Activated T-cell treated with anti-CD3 and anti-CD28 coated beads for 48 hours (primary cell): ENCODE results near the gene ACE2.
"Not testable (repeated sequence)": the region's sequence is repeated elsewhere in the genome, so short reads cannot be mapped to it uniquely, and the experiment has no call there.

ENCODE experiments used
- DNase-seq: peaks from one replicate; pipeline ENCODE4 v3.0.0-alpha.2; 2020; ENCODE audit warnings: low read depth

Gene ACE2

DNA sequence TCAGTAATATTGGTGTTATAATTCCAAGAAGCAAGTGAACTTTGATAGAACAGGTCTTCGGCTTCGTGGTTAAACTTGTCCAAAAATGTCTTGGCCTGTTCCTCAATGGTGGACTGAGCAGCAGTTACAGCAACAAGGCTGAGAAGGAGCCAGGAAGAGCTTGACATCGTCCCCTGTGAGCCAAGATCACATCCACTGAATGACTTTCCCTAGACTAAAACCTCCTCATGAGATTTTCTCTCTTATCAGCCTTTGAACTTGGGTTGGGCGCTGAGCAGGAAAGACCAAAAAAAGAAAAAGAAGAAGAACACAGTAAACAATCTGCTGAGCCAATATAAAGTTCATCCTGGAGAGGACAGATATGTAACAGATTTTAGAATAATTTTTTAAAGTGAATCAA is at the start of gene ACE2:
TSS of gene ACE2 (minus strand) at position 216 of the 400 bp plus-strand sequence. CDS start at position 167, 49 bp downstream.
- DNase-seq, result no peak

DNA sequence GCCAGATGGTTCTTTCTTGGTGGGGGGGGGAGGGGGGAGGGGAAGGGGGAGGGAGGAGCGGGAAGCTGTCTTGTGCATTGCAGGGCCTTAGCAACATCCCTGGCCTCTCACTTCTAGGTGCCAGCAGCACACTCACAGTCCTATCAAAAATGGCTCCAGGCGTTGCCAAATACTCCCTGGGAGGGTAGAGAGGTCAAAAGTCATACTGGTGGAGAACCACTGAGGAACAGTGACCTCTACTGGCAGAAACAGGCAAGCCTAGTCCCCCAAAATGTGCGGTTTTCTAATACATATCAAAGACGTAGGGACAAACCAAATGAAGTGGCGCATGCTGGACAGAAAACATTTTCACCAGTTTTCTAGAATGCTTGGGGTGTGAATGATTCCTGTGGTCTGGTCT is 46.8 kb upstream of the ACE2 start:
- not testable (repeated sequence) for DNase-seq

DNA sequence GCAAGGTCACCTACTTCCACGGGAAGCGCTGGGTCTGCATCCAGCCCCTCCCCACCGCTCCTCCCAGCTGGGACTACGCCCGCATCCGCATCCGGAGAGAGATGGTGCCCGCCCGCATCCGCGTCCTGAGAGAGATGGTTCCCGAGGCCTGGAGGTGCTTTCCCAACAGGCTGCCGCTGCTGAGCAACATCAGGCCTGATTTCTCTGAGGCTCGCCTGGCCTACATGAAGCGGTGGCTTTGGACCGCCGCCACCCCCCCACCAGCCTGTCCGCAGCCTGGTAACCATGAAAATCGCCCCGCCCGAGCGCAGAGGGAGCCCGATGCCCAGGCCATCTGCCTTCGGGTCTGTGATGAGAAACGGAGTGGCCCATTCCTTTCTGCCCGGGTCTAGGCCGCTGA is 45.8 kb upstream of the ACE2 start:
- DNase-seq, result no peak

DNA sequence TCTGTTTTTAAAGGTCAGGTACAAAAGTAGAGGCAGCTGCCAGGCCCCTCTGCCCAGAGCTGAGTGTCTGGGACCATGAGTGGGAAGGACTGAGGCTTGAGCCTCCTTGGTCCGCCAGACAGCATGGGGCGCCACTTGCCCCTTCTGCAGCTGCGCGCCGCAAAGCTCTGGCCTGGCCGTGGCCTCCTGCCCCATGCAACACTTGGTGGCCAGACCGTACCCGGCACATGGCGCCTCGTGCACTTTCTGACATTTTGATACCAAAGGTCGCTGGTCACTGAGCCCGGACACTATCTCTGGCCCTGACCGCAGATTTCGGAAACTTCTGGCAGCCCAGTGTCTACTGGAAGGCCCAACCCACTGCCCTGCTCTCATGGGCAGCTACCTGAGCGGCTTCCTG is 45.3 kb upstream of the ACE2 start:
- DNase-seq, result no peak

DNA sequence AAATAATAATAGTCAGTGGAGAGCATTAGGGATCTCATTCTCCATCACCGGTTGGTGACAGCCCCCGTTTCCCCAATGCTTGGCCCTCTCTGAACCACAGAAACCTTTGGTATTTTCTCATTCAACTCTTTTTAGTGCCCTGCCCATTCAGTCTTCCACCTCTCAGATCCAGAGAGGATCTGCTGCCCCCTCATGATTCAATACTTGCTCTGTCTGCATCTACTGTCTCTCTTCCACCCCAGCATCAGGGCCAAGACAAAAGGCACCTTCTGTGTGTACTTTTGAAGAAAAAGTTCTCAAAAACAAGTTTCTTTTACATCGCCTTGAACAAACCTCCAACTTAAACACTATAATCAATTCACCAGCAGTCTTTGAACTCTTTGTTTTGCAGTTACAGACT is 44.5 kb upstream of the ACE2 start:
- no peak for DNase-seq

DNA sequence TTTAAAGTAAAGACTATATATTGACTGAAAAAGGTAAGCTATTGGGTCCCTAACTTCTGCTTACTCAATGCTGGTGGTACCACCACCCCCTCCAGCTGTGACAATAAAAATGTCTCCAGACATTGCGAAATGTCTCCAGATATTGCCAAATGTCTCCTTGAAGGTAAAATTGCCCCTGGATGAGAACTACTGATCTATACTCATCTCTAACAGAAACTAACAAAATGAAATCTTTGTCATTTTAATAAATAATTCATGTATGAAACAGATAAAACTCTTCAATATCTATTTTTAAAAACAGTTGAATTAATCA is 43.8 kb upstream of the ACE2 start:
- DNase-seq, result no peak

DNA sequence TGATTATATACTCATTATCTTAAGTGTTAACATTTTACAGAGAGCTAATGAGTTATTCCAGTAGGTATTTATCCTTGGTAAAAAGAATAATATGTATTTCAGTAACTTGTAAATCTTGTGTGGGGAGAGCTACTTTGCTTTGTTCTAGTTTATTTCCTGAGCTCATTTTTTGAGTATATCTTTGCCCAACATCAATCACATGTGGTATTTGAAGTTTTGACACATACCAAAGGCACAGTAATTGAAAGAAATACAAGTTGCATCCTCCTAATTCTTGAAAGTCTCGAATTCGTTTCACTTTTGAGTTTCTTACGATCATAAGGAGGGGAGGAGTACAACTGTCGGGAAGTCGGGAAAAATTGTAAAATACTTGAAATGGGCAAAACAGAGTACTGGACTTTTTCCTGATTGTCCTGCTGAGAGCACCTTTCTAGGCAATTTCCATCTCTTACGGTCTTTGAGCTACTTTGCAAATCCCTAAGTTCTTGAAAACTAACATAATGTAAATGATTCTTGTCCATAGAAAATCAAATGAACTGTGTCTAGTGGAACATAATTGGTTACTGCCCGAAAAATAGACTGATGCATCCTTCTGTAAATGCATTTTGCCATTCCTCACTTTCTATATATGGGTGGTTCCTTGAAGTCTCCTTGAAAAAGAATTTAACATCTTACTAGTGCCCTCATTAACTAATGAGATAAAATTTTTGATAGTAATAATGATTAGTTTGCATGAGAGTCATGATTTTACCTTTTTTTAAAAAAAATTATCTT is 43.2 kb upstream of the ACE2 start:
- DNase-seq, result no peak

DNA sequence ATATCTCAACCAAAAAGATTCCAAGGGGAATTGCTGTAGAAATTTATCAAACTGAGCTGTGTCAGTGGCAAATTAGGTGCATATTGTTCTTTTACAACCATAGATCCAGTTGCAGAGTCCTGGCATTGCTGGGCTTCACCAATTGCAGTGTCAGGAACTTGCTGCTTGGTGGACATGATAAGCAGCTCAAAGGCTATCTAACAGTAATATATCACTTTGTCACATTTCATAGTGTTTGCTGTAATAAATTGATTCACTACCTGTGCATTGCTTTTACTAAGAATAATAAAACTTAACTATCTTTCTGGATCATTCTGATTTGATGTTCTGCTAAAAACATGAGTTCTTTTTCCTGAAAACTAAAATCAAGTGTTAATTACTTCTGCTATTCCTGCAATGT is 30.9 kb upstream of the ACE2 start:
- DNase-seq, result no peak

DNA sequence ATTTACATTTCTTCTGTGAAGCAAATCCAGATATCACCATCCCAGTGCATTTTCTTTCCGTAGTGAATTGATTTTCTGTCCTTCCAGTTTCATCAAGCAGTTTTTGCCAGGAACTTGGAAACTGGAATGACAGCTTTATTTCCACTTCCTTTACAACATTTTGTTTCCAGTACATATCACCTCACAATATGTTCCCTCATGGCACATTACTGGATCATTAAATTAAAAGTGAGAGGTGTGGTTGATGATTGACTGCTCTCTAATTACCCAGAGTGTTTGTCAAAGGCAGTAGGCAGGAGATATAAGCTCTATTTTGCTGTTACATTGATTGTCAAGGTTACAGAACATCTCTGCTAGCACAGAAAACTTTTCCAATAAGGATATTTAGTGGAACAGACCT is 22.3 kb upstream of the ACE2 start:
- DNase-seq, result no peak

DNA sequence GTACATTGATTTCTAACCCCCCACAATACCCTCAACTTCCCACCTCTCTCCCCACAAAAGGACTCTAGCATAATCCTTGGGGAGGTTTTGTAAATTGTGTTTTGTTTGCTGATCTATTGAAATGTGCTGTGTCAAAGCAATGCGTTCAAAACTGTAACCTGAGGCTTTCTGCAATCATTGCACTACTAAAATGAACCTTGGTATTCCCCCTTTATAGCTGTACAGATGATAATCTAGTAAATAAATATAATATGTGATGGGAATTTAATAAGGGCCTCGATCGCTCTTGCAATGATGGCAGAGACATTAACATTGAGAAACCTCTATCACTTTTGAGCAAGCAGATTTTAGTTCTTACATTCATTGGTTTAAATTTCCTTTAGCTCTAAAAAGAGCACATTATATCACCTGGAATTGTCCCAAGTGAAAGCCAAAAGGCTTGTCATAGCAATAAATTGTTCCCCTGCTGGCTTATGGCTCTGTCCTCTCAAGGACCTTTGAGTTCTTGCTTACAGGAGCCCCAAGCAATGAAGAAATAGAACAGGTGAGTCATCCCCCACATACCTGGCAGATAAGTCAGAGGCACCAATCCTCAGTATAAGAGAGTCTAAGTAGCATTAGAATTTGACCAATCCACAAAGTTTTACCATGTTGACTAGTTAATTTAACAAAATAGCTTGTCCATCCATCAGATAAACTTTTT is 18.4 kb upstream of the ACE2 start:
- DNase-seq, result no peak

DNA sequence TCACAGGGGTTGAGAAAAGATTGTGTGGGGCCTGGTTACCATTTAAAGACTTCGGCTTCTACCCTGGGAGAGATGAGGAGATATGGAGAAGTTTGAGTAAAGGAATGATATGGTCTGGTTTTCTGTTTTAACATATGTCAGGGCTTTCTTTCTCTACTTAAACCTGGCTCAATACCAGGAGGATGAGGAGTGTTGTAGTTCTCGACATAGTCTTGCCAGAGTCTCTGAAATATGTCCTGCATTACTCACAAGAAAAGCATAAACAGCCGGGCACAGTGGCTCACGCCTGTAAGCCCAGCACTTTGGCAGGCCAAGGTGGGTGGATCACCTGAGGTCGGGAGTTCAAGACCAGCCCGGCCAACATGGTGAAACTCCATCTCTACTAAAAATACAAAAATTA is 16.4 kb upstream of the ACE2 start:
- no peak for DNase-seq

DNA sequence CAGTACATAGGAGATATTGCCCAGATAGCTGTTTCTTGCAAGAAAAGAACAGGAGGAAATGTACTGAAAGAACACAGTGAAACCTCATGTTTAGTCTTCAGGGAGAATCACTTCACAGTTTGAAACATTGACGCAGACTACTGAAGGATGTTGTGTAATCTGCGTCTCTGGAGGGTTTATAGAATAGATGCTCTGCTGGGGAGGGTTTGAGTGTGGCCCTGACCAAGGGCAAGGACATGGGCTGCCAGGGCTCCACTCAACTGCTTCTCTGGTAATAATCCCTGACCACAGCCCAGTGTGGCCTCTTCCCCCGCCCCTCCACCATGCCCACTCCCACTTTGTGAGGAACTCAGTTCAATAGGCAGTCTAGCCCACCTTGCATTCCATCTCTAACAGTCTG is 15.8 kb upstream of the ACE2 start:
- DNase-seq, result no peak

DNA sequence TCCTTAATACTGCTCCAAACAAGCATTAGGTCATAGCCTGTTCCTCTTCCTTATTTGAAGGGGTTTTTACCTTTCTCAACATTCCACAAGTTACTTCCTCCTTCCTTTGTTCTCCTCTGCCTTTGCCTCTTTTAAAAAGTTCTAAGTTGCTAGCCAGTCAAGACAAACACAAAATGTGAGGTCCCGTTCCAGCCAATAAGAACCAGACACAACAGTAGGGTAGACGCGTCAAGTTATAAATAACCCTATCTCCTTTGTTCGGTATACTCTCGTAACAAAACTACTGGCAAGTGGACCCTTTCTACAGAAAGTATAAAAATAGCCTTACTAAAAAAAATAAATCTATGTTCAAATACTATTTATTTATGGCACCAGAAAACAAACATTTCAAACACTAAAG is 6.3 kb upstream of the ACE2 start:
- DNase-seq, result no peak

DNA sequence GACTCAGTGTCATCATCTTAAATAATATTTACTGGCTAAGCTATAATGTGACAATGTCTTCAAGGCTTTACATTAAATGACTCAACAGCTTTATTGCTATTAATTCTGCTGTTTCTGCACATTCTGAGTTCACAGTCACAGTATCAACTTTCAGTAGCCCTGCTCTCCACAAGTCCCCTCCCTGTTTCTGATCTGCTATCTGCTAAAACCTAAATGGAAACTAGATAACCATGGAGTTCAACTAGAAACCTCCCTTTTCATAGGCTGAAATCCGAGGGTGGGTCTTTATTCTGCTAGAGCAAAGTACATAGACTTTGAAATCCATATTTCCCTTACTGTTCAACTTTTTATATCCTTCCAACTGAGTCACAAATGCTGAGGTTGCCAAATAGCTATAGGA is 5.4 kb upstream of the ACE2 start:
- DNase-seq, result no peak

DNA sequence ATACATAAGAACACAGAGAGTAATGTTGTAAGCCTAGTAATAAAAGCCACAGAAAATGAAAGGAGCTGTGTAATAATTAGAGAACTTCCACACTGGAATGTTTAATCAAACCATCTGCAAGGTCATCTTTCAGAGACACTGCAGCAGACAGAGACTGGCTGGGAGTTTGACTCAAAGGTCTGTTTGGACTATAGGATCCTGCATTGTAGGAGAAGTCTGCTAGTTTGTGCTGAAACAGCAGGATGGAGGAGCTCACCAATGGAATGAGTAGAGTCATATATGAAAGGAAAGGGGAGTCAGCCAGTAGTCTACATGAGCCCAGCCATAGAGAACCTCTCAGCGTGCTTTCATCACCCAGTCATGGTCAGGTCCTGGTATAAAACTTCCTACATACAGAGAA is 4.5 kb upstream of the ACE2 start:
- no peak for DNase-seq

DNA sequence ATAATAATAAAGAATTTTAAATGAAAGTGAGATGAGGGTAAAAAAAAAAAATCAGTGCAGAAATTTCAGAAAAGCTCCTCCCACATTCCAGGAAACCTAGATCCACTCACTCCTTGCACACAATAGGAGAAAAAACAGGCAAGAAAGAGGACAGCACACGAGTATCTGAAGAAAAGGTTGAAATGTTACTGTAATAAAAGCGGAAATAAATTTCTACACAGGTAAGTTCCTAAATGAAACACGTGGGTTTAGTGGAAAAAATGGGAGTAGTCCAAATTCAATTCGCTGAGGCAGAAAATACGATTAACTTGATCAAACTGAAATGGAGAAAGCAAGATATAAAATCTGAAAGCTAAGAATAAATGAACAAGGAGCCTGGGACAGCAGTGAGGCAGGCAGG is 2.0 kb upstream of the ACE2 start:
- DNase-seq, result no peak

DNA sequence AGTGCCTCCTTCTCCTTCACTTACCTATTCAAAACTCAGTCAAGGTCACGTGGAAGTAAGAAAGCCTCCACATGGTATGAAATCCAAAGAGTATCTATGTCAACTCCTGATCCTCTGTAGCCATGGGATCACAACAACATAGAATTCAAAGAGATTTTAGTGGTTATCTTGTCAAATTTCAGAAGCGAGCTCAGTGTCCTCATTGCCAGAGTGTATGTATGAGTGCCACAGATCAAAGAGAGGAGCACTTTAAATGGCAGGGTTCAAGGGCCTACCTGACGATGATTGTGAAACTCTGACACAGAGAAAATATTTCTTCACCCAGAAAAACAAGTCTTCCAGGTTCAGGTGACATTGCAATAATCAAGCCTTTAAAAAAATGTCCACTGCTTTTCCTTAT is 1.2 kb upstream of the ACE2 start:
- DNase-seq, result no peak

DNA sequence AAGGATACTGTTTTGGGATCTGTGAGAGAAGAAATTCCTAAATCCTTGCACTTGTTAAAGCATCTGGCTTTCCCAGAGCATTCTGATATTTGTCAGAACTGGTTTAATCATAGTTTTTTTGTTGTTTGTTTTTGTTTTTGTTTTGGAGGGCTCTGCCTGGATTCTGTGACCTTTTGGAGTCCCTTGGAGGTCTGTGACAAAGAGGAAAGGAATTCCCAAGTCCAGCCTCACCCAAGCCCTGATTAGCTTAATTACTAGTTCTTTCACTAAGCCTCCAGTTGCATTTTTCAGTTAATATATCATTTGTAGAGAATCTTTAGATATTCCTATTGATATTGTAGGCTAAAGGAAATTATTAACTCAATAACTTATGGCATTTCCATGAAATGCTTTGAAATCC is 711 bp downstream of the ACE2 start:
- no peak for DNase-seq

DNA sequence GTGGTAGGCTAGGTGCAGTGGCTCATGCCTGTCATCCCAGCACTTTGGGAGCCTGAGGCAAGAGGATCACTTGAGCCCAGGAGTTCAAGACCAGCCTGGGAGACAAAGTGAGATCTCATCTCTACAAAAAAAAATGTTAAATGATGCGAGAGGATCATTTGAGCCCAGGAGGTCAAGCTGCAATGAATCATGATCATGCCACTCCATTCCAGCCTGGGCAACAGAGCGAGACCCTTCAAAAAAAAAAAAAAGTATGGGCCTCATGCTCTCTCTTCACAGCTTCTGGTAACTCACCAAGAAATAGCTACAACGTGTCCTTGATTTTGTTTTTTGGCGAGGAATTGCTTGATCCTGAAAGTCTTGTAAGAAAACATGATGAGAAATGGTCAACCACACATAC is 1.3 kb downstream of the ACE2 start:
- DNase-seq, result no peak

DNA sequence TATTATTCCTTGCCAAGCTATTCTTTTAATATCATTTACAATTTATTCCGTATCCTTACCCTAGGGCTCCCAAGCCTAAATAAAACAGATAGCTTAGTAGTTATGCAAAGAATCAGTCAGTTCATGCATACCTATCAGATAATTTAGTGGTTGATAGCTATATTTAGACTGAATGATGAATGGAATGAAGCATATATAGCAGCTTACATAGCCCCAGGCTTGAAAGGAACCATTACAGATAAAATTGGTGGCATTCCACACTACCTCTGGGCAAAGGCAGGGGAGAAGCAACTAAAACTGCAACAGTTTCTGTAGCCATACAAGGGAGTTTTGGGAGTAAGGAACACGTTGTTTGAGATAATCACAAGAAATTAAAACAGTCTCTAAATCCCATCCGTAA is 2.7 kb downstream of the ACE2 start:
- DNase-seq, result no peak

DNA sequence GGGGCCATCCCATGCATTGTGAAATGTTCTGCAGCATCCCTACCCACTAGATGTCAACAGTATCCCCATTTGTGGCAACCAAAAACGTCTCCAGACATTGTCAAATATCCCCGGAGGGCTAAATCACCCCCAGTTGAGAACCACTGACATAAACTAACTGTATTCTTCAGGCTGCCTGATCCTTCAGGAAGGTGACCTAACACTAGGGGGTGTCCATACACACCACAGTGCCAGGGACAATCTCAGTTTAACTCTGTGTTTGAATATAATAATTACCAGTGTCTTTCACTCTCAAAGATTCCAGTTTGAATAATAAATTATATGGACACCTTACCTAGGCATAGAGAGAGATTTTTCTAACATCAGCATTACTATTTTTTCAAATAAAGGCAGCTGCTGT is 6.4 kb downstream of the ACE2 start:
- no peak for DNase-seq

DNA sequence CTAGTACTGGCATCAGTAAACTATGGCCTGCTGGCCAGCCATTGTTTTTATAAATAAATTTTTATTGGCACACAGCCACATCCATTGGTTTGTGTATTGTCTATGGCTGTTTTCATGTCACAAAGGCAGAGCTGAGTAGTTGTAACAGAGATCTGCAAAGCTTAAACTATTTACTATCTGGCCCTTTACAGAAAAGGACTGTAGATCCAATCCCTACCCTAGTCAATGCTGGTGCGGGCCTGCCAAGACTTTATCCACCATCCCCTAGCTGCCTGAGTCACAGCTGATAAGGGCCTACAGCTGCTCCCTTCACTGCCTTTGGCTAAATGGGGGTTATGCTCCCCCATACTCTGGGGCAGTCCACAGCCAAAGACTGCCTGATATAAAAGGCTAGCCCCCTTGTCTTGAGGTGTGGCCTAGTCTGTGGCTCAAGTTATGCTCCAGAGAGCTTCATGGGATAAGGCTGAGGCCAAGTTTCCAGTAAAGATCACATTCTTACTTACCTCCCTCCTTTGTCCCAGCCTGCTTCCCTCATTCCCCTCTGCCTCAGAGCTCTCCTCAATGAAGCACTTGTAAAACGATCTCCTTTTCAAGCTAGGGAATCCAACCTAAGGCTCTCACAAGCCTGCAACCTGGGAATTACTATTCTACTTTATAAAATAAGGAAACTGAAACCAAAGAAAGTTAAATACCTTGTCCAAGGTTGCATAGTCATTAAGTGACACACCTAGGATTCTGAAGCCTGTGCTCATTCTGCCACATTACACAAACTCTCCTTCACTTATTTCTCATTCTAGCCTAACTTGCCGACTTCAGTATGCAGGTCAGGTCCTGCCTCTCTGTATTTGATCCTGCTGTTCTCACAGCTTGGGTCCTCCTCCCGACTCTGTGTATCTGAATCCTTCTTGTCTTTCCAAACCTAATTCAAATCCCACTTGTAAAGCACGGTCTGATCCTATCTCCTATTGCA is 20.7 kb downstream of the ACE2 start:
- DNase-seq, result no peak

DNA sequence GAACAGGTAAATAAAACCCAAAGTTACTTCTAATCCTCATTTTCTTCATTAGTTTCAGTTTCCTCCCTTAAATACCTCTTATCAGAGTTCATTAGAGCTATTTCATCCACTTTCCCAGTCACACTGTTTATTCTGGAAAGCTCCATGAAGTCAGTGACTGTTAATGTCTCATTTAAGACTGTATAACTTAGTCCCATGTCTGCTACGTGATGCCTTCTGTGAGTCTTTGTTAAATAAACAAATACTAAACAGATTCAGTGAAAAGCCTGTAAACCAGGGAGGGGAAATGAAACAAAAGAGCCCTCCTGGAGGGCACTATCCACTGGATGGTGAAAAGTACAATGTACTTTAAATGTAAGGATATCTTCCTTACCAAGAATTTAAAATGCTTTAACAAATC is 24.7 kb downstream of the ACE2 start:
- no peak for DNase-seq
